ENCODE data around the gene THSD8. TPM values are rescaled to one million over a fixed set of nuclear protein-coding genes. Genes with fewer than 3 reads are reported as not detected.

The THSD8 gene
- total and polyA plus RNA-seq, 2 of the 8 experiments (the other 6 are each of a cell fraction or from before 2014, with no cell fraction given): 8.2 to 42.3 TPM

DNA sequence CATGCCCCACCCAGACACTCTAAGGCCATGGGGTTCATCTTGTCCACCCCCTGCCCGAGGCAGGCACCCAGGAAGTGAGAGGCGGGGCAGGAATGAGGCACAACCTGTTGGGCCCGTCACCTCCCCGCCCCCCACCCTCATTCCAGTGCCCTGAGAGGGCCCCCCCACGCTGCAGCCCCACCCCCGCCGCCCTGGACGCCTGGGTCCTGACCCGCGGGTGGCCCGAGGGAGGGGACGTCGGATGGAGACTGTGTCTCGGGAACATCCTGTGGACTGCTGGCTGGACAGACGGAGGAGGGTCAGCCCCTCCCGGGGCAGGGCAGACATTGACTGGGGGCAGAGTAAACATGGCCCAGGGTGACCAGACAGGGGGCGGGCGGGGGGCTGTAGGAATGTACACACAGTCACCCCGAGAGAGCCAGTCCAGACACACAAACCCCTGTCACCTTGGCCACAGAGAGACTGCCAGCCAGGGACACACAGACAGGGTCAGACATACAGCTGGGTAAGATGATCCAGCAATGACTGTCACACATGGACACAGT, 17.9 kb upstream of the THSD8 start:
- peak overlapping the region; percentile 82; the same call in 1 of the 2 replicates for H2BK5ac ChIP-seq (ENCODE audit: low read depth, low read length)
- peaks cover 16 to 32% (median 22%) of the 10 kb centered on the region in 4 experiments for H3K4me1 ChIP-seq (replicated peaks in 1 of 4; ENCODE audit: control insufficient read depth in 3 of 4, insufficient read depth in 4 of 4, low read length in 3 of 4)
- CTCF ChIA-PET (ENCODE audit: partially characterized antibody): interaction anchor here (9.3 kb wide), 1 partner anchor 12 kb away, joined by 277 read pairs; the partner anchor contains the start of gene JUNB
- no peak overlapping the region for H3K27ac ChIP-seq (ENCODE audit: low read depth, low read length)
- H3K18ac ChIP-seq (ENCODE audit: extremely low read depth, low read length): peak overlapping the region; percentile 78
- no peaks in the 10 kb centered on the region for H3K27me3 ChIP-seq (replicated peaks in 1 of 4; ENCODE audit: control insufficient read depth in 3 of 4, extremely low read depth in 1 of 4, insufficient read depth in 3 of 4, low read length in 3 of 4)
- no peak overlapping the region for H2AFZ ChIP-seq (ENCODE audit: low read length)
- no peak overlapping the region for H3K56ac ChIP-seq (replicated peaks; ENCODE audit: insufficient read length, low read depth, low read length)
- no peaks in the 10 kb centered on the region for H3K9me3 ChIP-seq (ENCODE audit: insufficient read depth in 2 of 2, low read depth in 1 of 2, low read length in 1 of 2)
- TF ChIP-seq POLR2AphosphoS5 (IDR thresholded peaks at IDR 0.05; ENCODE audit: low read depth, low read length) (no peak), CTBP2 (IDR thresholded peaks at IDR 0.05; ENCODE audit: borderline replicate concordance, insufficient read depth, insufficient read length, low read length) (no peak), JUND (IDR thresholded peaks at IDR 0.05; ENCODE audit: low read length) (no peak), RAD21 (IDR thresholded peaks at IDR 0.05 in 1 of 2, conservative IDR thresholded peaks at IDR 0.05 in 1 of 2; ENCODE audit: low read depth in 2 of 2, low read length in 2 of 2) (no peak)
- H2BK12ac ChIP-seq (ENCODE audit: low read depth, low read length): peak overlapping the region; percentile 99
- POLR2A ChIA-PET (ENCODE audit: partially characterized antibody): interaction anchor here (0.6 to 16.6 kb wide), 4 partner anchors 14 to 1189 kb away, joined by 3 to 317 read pairs (median 4); partner anchors contain the start of genes JUNB, PRDX2 and THSD8
- peak overlapping the region in 1 of 4 experiments; percentile 77; a peak in 1 of 8 replicates for H3K4me3 ChIP-seq (ENCODE audit: extremely low read depth in 1 of 4, insufficient read depth in 2 of 4, low read depth in 3 of 4, low read length in 4 of 4)
- H3K79me1 ChIP-seq (ENCODE audit: low read depth, low read length): no peaks in the 10 kb centered on the region; the same call in 1 of the 2 replicates
- no peak overlapping the region for H3K23ac ChIP-seq (ENCODE audit: insufficient read length)
- no peak overlapping the region for H3K9ac ChIP-seq (replicated peaks in 1 of 4; ENCODE audit: extremely low read depth in 1 of 4, low read depth in 3 of 4, low read length in 3 of 4)
- H3K4me2 ChIP-seq (ENCODE audit: insufficient read depth in 1 of 2, low read depth in 2 of 2, low read length in 2 of 2): peak overlapping the region; percentile 51 to 58; a peak in 3 of 4 replicates
- peak overlapping the region; percentile 99; the same call in 1 of the 2 replicates for H2BK15ac ChIP-seq (ENCODE audit: low read length)
- peak overlapping the region; percentile 99 for H2AK5ac ChIP-seq (ENCODE audit: low read depth, low read length)
- peaks cover 16% of the 10 kb centered on the region; the same call in 1 of the 2 replicates for H3K23me2 ChIP-seq (ENCODE audit: low read depth, low read length)
- H3K79me2 ChIP-seq (ENCODE audit: control insufficient read depth in 1 of 2, insufficient read depth in 2 of 2, low read length in 2 of 2): no peaks in the 10 kb centered on the region
- peak overlapping the region; percentile 91 for H3K4ac ChIP-seq (replicated peaks; ENCODE audit: insufficient read length, low read depth, low read length)
- peak overlapping the region; percentile 75 for H4K91ac ChIP-seq (replicated peaks; ENCODE audit: insufficient read length, low read length)
- peak overlapping the region; percentile 62; the same call in 1 of the 2 replicates for H4K8ac ChIP-seq (ENCODE audit: extremely low read depth, insufficient read depth, low read length)
- peak overlapping the region; percentile 67 for H4K5ac ChIP-seq (ENCODE audit: insufficient read length, low read depth, low read length)
- no peaks in the 10 kb centered on the region for H3K36me3 ChIP-seq (ENCODE audit: control insufficient read depth in 2 of 4, insufficient read depth in 4 of 4, low read length in 3 of 4)
- peak overlapping the region; percentile 95; the same call in 1 of the 2 replicates for H2BK20ac ChIP-seq (ENCODE audit: low read length)
- H3K14ac ChIP-seq (ENCODE audit: insufficient read length): no peak overlapping the region
- DNase-seq (ENCODE audit: low read depth in 1 of 2, low spot score in 2 of 2) (no peak), FAIRE-seq (no peak)
- WGBS, 2 experiments (ENCODE audit: extremely low coverage in 1 of 2, insufficient coverage in 1 of 2, insufficient read length in 1 of 2, insufficient replicate concordance in 2 of 2, low coverage in 1 of 2, low lambda C conversion rate in 2 of 2, missing lambda C conversion rate in 1 of 2): 93% methylated on average over 8 of the region's 19 CpGs; no CpG with 5 or more reads in 1 of the 2 experiments
- H4K20me1 ChIP-seq (replicated peaks in 1 of 2; ENCODE audit: control insufficient read depth in 1 of 2, insufficient read depth in 2 of 2, low read length in 2 of 2): peaks cover 0 to 1% of the 10 kb centered on the region in 2 experiments
- H2BK120ac ChIP-seq (replicated peaks; ENCODE audit: low read depth, low read length): peak overlapping the region; percentile 75

Data from H1 (cell line).